ENCODE measurements around the gene TYSND1. TPM values are rescaled to one million over a fixed set of nuclear protein-coding genes. Genes with fewer than 3 reads are reported as not detected.

Gene TYSND1
- total RNA-seq, 2 experiments from 2014 or later, result 33.4 to 48.1 TPM

- Histone ChIP-seq H3K9me3 (ENCODE audit: low read length) (no peaks in the 10 kb centered on the region), H3K36me3 (ENCODE audit: insufficient read depth, low read length) (no peaks in the 10 kb centered on the region), H3K4me1 (ENCODE audit: insufficient read depth, low read length, poor library complexity, severe bottlenecking) (no peaks in the 10 kb centered on the region), H3K4me3 (ENCODE audit: low read depth, low read length, poor library complexity, severe bottlenecking) (no peak overlapping the region), H3K4me2 (ENCODE audit: low read length) (no peak overlapping the region), H3K27ac (ENCODE audit: low read depth, low read length, poor library complexity, severe bottlenecking) (no peak overlapping the region), H3K9me2 (ENCODE audit: insufficient read depth, low read length) (no peaks in the 10 kb centered on the region), H4K20me1 (ENCODE audit: insufficient read depth, low read length) (no peaks in the 10 kb centered on the region), H2AFZ (ENCODE audit: low read length) (no peak overlapping the region), H3K79me2 (ENCODE audit: insufficient read depth, low read depth, low read length) (no peaks in the 10 kb centered on the region)
- TF ChIP-seq EZH2phosphoT487 (IDR thresholded peaks at IDR 0.05; ENCODE audit: borderline replicate concordance, low read depth, low read length) (no peak), CTCF (conservative IDR thresholded peaks at IDR 0.05; ENCODE audit: low read length) (no peak)
- intact Hi-C loops (cut with micrococcal nuclease; ENCODE audit: unreplicated experiment), result no loop called here
- DNase-seq (ENCODE audit: low spot score), result no peak
- BruUV-seq (replicated peaks), result no TSS peak
- ChIA-PET POLR2A (no interaction called here), CTCF (ENCODE audit: unreplicated experiment) (no interaction called here)
These were observed 52.2 kb downstream of the TYSND1 start for GRCh38 chr10:70094250-70094649.

- DNase-seq (ENCODE audit: low spot score), result no peak
- Histone ChIP-seq H3K36me3 (ENCODE audit: insufficient read depth, low read length) (no peaks in the 10 kb centered on the region), H3K4me1 (ENCODE audit: insufficient read depth, low read length, poor library complexity, severe bottlenecking) (no peaks in the 10 kb centered on the region), H2AFZ (ENCODE audit: low read length) (no peak overlapping the region), H3K27ac (ENCODE audit: low read depth, low read length, poor library complexity, severe bottlenecking) (no peak overlapping the region), H3K79me2 (ENCODE audit: insufficient read depth, low read depth, low read length) (no peaks in the 10 kb centered on the region), H3K4me3 (ENCODE audit: low read depth, low read length, poor library complexity, severe bottlenecking) (no peak overlapping the region), H3K4me2 (ENCODE audit: low read length) (no peak overlapping the region), H3K9me3 (ENCODE audit: low read length) (no peaks in the 10 kb centered on the region), H3K9me2 (ENCODE audit: insufficient read depth, low read length) (no peaks in the 10 kb centered on the region), H4K20me1 (ENCODE audit: insufficient read depth, low read length) (no peaks in the 10 kb centered on the region)
- POLR2A ChIA-PET, result interaction anchor here (0.6 to 1.0 kb wide), 3 partner anchors 20 to 255 kb away, joined by 3 read pairs; no protein-coding TSS in a partner anchor
- CTCF ChIA-PET (ENCODE audit: unreplicated experiment), result no interaction called here
- TF ChIP-seq EZH2phosphoT487 (IDR thresholded peaks at IDR 0.05; ENCODE audit: borderline replicate concordance, low read depth, low read length), result no peak
- TF ChIP-seq CTCF (conservative IDR thresholded peaks at IDR 0.05; ENCODE audit: low read length), result no peak
- intact Hi-C loops (cut with micrococcal nuclease; ENCODE audit: unreplicated experiment), result no loop called here
- BruUV-seq (replicated peaks), result no TSS peak
These were observed 53.1 kb downstream of the TYSND1 start for GRCh38 chr10:70093335-70093944.

GRCh38 chr10:70092389-70092718 is 54.1 kb downstream of the TYSND1 start:
- H3K79me2 ChIP-seq (ENCODE audit: insufficient read depth, low read depth, low read length), result no peaks in the 10 kb centered on the region
- no peaks in the 10 kb centered on the region for H4K20me1 ChIP-seq (ENCODE audit: insufficient read depth, low read length)
- H2AFZ ChIP-seq (ENCODE audit: low read length), result no peak overlapping the region
- no peak for DNase-seq (ENCODE audit: low spot score)
- H3K27ac ChIP-seq (ENCODE audit: low read depth, low read length, poor library complexity, severe bottlenecking), result no peak overlapping the region
- H3K36me3 ChIP-seq (ENCODE audit: insufficient read depth, low read length), result no peaks in the 10 kb centered on the region
- intact Hi-C loops (cut with micrococcal nuclease; ENCODE audit: unreplicated experiment), result no loop called here
- ChIA-PET POLR2A (interaction anchor here (1.0 kb wide), 1 partner anchor 30 kb away, joined by 3 read pairs; no protein-coding TSS in a partner anchor), CTCF (ENCODE audit: unreplicated experiment) (no interaction called here)
- H3K4me3 ChIP-seq (ENCODE audit: low read depth, low read length, poor library complexity, severe bottlenecking), result no peak overlapping the region
- H3K4me1 ChIP-seq (ENCODE audit: insufficient read depth, low read length, poor library complexity, severe bottlenecking), result no peaks in the 10 kb centered on the region
- no peaks in the 10 kb centered on the region for H3K9me2 ChIP-seq (ENCODE audit: insufficient read depth, low read length)
- no peaks in the 10 kb centered on the region for H3K9me3 ChIP-seq (ENCODE audit: low read length)
- H3K4me2 ChIP-seq (ENCODE audit: low read length), result no peak overlapping the region
- no TSS peak for BruUV-seq (replicated peaks)
- TF ChIP-seq CTCF (conservative IDR thresholded peaks at IDR 0.05; ENCODE audit: low read length) (no peak), EZH2phosphoT487 (IDR thresholded peaks at IDR 0.05; ENCODE audit: borderline replicate concordance, low read depth, low read length) (no peak)

Measured in OCI-LY7 (cell line).